ENCODE measurements around the gene MYLK3.

Gene MYLK3

GRCh38 chr16:46691726-46692125 lies 56.4 kb downstream of the MYLK3 start:
- H3K4me3 ChIP-seq (ENCODE audit: low read depth, low read length): no peak overlapping the region
- TF ChIP-seq CTCF (IDR thresholded peaks at IDR 0.05; ENCODE audit: low read depth, low read length): no peak

GRCh38 chr16:46690281-46691178 lies 57.6 kb downstream of the MYLK3 start:
- no peak; the same call in 1 of the 2 replicates for TF ChIP-seq CTCF (IDR thresholded peaks at IDR 0.05; ENCODE audit: low read depth, low read length)
- H3K4me3 ChIP-seq (ENCODE audit: low read depth, low read length): peak overlapping the region; percentile 78

GRCh38 chr16:46689365-46690280 lies 58.5 kb downstream of the MYLK3 start, which contains the start of gene ORC6:
TSS of gene ORC6 (plus strand) at chr16:46689659. CDS start at chr16:46689706, 47 bp downstream.
- TF ChIP-seq CTCF (IDR thresholded peaks at IDR 0.05; ENCODE audit: low read depth, low read length): peak; percentile 38; the same call in 1 of the 2 replicates
- H3K4me3 ChIP-seq (ENCODE audit: low read depth, low read length): peak within 1 kb of the TSS; percentile 78

- H3K4me3 ChIP-seq (ENCODE audit: low read depth, low read length): peak within 1 kb of the TSS; percentile 78
- peak; percentile 20; the same call in 1 of the 2 replicates for TF ChIP-seq CTCF (IDR thresholded peaks at IDR 0.05; ENCODE audit: low read depth, low read length)
Measured at GRCh38 chr16:46688654-46689364, 59.3 kb downstream of the MYLK3 start, which contains the start of gene VPS35. TSS of gene VPS35 (minus strand) at chr16:46689178. CDS start at chr16:46689133, 45 bp downstream.

GRCh38 chr16:46688101-46688653 lies 60.0 kb downstream of the MYLK3 start:
- no peak for TF ChIP-seq CTCF (IDR thresholded peaks at IDR 0.05; ENCODE audit: low read depth, low read length)
- peak overlapping the region; percentile 78 for H3K4me3 ChIP-seq (ENCODE audit: low read depth, low read length)

GRCh38 chr16:46687486-46687885 lies 60.7 kb downstream of the MYLK3 start:
- no peak for TF ChIP-seq CTCF (IDR thresholded peaks at IDR 0.05; ENCODE audit: low read depth, low read length)
- H3K4me3 ChIP-seq (ENCODE audit: low read depth, low read length): peak overlapping the region; percentile 78
